Measurements from ENCODE around the gene PKN1. TPM values are rescaled to one million over a fixed set of nuclear protein-coding genes. Genes with fewer than 3 reads are reported as not detected.
A peak's percentile ranks its signal among the peaks of the same experiment; 100 is the strongest.

PKN1 gene
- total and polyA plus RNA-seq, 9 of the 15 experiments (the other 6 are each of a cell fraction or from before 2014, with no cell fraction given): 0.30 to 228 (median 77.5) TPM

- TF ChIP-seq AFF4 (CRISPR knock-in tag; IDR thresholded peaks at IDR 0.05): 0 out of 2 replicates have a peak, but pooled peaks have one; percentile 21
- peak; percentile 97 for TF ChIP-seq TCF7L2 (IDR thresholded peaks at IDR 0.05; ENCODE audit: low read depth, low read length)
- 0 out of 2 replicates have a peak, but pooled peaks have one; percentile 14 for TF ChIP-seq ATF3 (IDR thresholded peaks at IDR 0.05)
- TF ChIP-seq ATF3 (CRISPR knock-in tag; conservative IDR thresholded peaks at IDR 0.05): no peak
- 0 out of 2 replicates have a peak, but pooled peaks have one; percentile 12 for TF ChIP-seq RFX5 (IDR thresholded peaks at IDR 0.05; ENCODE audit: low read depth, low read length)
- peak; percentile 71; the same call in 1 of the 2 replicates for TF ChIP-seq LCOR (CRISPR knock-in tag; IDR thresholded peaks at IDR 0.05)
- TF ChIP-seq ZBTB40 (IDR thresholded peaks at IDR 0.05): peak; percentile 16; the same call in 1 of the 2 replicates
- no peak for TF ChIP-seq ZBTB40 (CRISPR knock-in tag; IDR thresholded peaks at IDR 0.05)
- TF ChIP-seq SMARCA5 (IDR thresholded peaks at IDR 0.05): no peak
- TF ChIP-seq VEZF1 (CRISPR knock-in tag; IDR thresholded peaks at IDR 0.05): peak; percentile 94
- peak in 1 of 2 experiments; percentile 66; a peak in 1 of 4 replicates for TF ChIP-seq TRIM24 (IDR thresholded peaks at IDR 0.05)
These were observed 63.1 kb downstream of the PKN1 start, which contains the start of gene GIPC1 (continued) for GRCh38 chr19:14496029-14496833.
